EL (cell line): ENCODE measurements around the gene CNPY4.

Experiments
- DNase-seq: peaks from one replicate; pipeline ENCODE4 v3.0.0-alpha.2; 2016

CNPY4 gene

GRCh38 chr7:100148559-100149328 is 29.3 kb downstream of the CNPY4 start, which contains the start of gene LAMTOR4:
LAMTOR4 (plus strand) TSS chr7:100148918; CDS start chr7:100148973, 55 bp downstream.
- peak; percentile 99 for DNase-seq

- DNase-seq: no peak
These were observed 33.0 kb downstream of the CNPY4 start for GRCh38 chr7:100152404-100152803.

GRCh38 chr7:100152937-100153666 is 33.7 kb downstream of the CNPY4 start:
- no peak for DNase-seq

- no peak for DNase-seq
These were observed 34.5 kb downstream of the CNPY4 start for GRCh38 chr7:100153708-100154535.

- DNase-seq: no peak
These were observed 35.4 kb downstream of the CNPY4 start for GRCh38 chr7:100154651-100155491.

- DNase-seq: no peak
These were observed 36.3 kb downstream of the CNPY4 start for GRCh38 chr7:100155553-100156317.

DNA sequence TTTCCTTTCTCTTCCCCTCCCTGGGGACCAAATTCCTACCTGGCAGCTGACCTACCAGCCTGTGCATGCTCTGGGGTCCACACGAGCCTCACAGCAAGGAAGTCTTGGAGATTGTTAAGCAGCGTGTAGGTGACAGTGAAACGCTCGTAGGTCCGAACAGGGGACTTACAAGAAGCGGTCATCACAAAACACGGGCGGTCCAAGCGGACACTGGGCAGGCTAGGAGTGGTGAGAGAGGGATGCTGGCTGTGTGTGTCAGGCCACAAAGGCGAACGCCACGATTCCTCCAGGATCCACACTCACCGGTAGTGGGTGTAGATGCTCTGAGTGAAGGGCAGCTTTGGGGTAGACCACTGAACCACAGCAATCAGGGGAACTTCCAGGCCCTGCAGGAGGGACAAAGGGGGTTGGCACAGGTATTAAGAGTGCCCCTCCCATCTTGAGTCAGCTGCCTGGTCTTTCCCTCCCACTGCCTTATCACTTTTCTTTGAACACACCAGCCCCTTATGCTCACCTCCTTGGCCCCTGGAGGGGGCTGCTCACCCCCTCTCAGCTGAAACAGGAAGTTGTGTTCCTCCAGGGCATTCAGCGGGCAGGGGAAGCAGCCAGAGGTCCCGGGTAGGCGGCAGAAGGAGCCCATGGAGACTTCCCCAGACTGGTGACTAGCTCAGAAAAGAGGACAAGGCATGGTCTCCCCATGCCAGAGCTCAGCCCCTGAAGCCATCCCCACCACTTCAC is 37.1 kb downstream of the CNPY4 start:
- no peak for DNase-seq

- DNase-seq: no peak
These were observed 37.6 kb downstream of the CNPY4 start for GRCh38 chr7:100157069-100157333.

DNA sequence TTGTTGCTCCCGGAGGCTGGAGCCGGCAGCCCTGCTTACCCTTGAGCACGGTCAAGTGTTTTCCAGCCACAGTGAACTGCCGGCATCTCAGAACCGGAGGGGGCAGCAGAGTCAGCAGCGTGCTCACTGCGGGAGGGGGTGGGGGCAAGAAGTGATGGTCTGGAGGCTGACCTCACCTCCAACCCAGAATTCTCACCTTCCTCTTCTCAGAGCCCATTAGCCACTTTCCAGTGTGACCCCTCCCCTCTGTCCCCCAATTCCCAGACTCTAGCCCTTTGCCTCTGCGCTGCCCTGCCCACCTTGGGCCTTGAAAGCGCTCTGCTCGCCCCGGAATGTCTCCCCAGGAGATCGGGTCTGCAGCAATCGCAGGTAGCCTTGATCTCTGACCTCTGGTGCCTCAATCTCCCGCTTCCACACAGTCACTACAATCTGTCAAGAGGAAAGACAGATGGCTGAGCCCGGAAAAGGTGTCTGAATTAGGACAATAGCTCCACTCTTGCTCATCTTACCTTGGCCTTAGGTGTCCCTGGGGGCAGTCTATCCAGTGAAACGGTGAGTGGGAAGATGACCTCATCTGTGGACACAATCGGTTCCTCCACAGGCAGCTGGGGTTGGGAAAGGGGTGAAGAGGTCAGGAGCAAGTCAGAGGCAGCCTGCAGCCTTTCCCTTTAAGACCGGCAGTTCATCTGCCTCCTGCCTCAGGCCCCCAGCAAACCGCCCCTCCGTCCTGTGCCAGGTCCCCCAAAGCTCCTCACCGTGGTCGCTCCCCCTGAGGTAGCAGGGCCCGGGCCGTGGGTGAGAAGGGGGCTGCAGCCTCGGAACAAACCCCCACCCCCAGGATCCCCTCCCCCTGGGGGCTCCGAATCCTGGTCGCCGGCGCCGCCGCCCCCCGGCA is 38.1 kb downstream of the CNPY4 start:
- peak; percentile 69 for DNase-seq

DNA sequence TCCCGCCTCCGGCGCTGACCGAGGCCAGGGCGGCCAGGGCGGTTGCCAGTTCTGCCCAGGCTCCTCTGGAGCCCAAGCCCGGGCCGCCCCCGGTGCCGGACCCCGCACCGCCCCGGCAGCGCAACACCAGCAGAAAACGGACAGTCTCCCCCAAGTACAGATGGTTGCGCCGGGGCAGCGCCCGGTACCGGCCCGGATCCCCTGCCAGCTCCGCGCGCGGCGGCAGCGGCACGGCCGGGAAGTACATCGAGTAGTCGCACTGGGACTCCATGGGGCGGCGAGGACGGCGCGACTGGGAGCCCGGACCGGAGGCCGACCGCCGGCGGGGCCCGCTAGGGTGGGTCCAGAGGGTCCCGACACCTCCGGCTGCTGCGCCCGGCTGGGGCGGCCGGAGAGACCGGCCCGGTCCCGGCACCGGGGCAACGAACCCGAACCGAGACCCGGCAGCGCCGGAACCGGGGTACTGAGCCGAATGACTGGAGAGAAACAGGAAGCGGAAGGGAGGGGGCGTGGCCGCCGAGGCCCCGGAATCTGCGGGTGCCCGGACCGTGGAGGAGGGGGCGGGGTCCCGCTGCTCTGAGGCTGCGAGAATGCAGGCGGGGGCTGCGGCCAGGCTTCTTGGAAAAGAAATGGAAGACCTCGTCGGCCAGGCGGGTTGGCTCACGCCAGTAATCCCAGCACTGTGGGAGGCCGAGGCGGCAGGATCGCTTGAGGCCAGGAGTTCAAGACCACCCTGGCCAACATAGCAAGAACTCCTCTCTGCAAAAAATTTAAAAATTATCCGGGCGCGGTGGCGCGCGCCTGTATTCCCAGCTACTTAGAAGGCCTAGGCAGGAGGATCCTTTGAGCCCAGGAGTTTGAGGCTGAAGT is 39.0 kb downstream of the CNPY4 start, which contains the start of gene TRAPPC14:
TRAPPC14 (minus strand) TSS at position 495 of the 870 bp plus-strand sequence; CDS start at position 271, 224 bp downstream.
- DNase-seq: peak; percentile 83

DNA sequence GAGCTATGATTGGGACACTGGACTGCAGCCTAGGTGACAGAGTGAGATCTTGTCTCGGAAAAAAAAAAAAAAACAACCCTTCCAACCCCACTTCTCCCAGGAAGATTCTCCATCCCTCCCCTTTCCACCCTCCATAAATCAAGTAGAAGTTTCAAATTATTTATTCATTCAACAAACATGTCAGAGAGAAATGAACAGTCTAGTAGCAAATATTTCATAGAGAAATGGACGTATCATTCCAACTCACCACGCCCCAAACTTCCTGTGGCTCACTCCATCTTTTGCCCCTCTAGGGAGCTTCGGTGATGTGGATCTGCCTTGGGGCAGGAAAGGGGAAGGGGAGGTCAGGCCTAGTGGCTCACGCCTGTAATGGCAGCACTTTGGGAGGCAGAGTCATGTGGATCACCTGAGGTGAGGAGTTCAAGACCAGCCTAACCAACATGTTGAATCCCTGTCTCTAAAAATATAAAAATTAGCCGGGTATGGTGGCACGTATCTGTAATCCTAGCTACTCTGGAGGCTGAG is 39.7 kb downstream of the CNPY4 start:
- DNase-seq: no peak

DNA sequence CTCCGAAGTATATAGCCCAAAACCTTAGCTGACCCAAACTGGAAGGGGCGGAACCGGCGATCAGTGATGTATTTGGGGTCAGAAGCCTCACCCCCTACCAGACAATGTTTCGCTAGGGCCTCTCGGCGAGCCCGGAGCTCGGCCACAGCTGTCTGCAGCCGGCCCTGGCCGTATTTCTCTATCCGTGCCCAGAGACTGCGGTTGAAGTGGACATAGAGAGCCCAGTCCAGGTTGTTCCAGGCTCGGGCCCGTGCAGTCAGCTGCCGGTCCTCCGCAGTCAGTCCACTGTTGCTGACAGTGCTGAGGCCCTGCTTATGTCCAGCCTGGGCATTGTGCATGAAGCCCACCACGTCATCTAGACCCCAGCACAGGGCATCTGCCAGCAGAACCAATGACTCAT is 40.6 kb downstream of the CNPY4 start:
- DNase-seq: no peak

DNA sequence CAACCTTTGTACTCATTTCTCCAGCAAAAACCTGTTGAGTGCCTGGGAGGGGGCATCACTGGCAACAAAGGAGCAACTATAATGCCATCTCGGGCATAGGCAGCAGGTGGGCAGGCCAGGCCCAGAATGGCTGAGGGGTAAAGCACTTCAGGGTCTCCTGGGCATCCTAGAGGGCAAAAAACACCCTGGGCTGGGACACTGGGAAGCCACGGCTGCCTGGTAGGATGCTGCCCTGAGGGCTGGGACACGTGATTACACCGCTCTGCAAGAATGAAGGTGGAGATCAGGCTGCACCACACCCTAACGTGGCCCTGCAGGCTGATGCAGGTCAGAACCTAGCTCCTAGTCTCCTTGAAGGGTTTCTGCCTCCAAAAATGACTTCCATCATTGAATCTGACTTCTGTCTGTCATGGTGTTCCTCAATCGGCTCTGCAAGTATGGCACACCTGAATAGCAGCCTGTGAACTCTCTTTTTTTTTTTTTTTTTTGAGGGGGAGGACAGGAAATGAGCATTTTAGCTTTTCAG is 43.6 kb downstream of the CNPY4 start:
- DNase-seq: peak; percentile 24

GRCh38 chr7:100163871-100164270 is 44.4 kb downstream of the CNPY4 start:
- DNase-seq: no peak

DNA sequence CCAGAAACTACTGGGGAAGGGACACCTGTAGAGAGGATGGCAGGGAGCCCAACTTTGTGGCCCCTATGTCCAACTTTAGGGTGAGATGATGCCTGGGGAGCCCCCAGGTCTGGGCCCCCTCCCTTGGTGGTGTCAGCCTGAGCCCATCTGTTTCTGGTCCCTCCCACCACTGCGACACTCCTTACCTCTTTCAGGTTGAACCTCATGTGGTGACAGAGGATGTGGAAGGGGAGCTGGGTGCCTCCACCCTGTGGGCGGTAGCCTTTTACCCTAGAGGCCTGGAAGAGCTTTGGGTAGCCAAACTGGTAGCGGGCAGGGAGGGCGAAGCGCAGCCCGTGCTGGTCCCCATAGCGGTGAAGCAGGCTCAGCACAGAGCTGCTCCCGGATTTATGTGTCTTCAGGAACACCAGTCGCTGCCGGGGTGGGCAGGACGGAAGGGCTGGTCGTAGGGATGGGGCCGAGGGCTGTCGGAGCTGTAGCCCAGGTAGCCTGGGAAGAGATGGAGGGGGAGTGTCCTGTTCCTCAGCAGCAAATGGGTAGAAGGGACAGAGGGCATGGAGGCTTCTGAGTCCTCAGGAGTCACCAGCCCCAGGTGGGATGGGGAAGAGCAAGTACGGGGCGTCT is 47.0 kb downstream of the CNPY4 start:
- no peak for DNase-seq

GRCh38 chr7:100166970-100167911 is 47.8 kb downstream of the CNPY4 start:
- DNase-seq: no peak

DNA sequence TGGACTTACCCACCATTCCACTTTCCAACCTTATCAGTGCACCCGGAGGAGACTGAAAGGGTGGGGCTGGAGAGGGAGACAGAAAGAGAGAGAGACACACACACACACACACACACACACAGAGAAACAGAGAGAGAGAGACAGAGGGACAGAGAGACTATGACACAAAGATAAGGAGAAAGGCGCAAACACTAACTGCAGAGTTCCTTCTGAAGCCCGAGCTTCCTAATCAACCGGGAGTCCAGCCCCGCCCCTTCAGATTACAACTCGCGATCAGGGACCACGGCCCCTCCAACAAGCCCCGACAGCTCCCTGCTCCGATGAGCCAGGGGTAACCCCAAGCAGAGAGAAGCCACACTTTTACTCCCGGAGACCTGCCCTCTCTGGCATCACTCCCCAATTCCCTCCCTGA is 48.5 kb downstream of the CNPY4 start:
- DNase-seq: peak; percentile 21
